Esophagus muscularis mucosa (tissue), 4 donors: ENCODE data around the gene GEMIN7. TPM values are rescaled to one million over a fixed set of nuclear protein-coding genes. Genes with fewer than 3 reads are reported as not detected.

ENCODE experiments used
- DNase-seq: peaks from one replicate; pipeline ENCODE4 v3.0.0-alpha.2; 2017; ENCODE audit errors: extremely low spot score
- H3K27ac ChIP-seq, 4 donors: fragments of 200-600 bp; sonication (generic); replicated peaks in 1 of 4; 1 replicate in 3 of 4; 2 replicates in 1 of 4; pipeline ENCODE4 v1.5.1; 2016 to 2019; ENCODE audit warnings: mild to moderate bottlenecking in 1 of 4
- H3K27me3 ChIP-seq, 4 donors: fragments of 200-600 bp; sonication (generic); one replicate each; pipeline versions ENCODE4 v1.5.1 to v1.6.0; 2016 to 2019
- H3K36me3 ChIP-seq, 4 donors: fragments of 200-600 bp; sonication (generic); one replicate each; pipeline ENCODE4 v1.5.1; 2016 to 2019
- H3K4me1 ChIP-seq, 4 donors: fragments of 200-600 bp; sonication (generic); one replicate each; pipeline ENCODE4 v1.5.1; 2016 to 2019
- H3K4me3 ChIP-seq, 4 donors: fragments of 200-600 bp; sonication (generic); 1 replicate in 2 of 4; 2 replicates in 2 of 4; pipeline ENCODE4 v1.5.1; 2016 to 2019; ENCODE audit warnings: mild to moderate bottlenecking in 4 of 4, moderate library complexity in 1 of 4
- H3K9me3 ChIP-seq, 4 donors: fragments of 200-600 bp; sonication (generic); 1 replicate in 3 of 4; 2 replicates in 1 of 4; pipeline ENCODE4 v1.5.1; 2016 to 2019
- EP300 ChIP-seq: sonication (generic); formaldehyde crosslinking; IDR thresholded peaks from one replicate; pipeline ENCODE4 v1.6.1; 2017; ENCODE audit warnings: antibody characterized with exemption
- POLR2A ChIP-seq: fragments of 450-650 bp; IDR thresholded peaks from one replicate; pipeline ENCODE4 v1.6.1; 2017; ENCODE audit warnings: antibody characterized with exemption, moderate library complexity, mild to moderate bottlenecking, low read depth
- POLR2AphosphoS5 ChIP-seq, 2 donors: sonication (generic); formaldehyde crosslinking; IDR thresholded peaks; one replicate each; pipeline ENCODE4 v1.6.1; 2017; ENCODE audit warnings: antibody characterized with exemption in 2 of 2
- WGBS: methylation state at CpG from one replicate; pipeline ENCODE4 v1.1.5; 2018; 5-methylcytosine and 5-hydroxymethylcytosine counted together
- intact Hi-C: fragments of 100-400 bp; cut with DNase I; formaldehyde crosslinking; loops from one replicate; pipeline ENCODE4 v1.15.1; 2023
- total RNA-seq, 4 donors: library from RNA; depleted of rRNA; stranded (reverse); fragments of >200 nt; gene quantifications; one replicate each; pipeline versions ENCODE4 v1.1.0 to v1.2.1, GENCODE V29; 2016
- TF ChIP-seq, protein P1 (sequence below), 3 experiments: fragments of 200-600 bp in 2 of 3; fragments of 450-650 bp in 1 of 3; sonication (generic) in 2 of 3; IDR thresholded peaks; one replicate each; pipeline ENCODE4 v1.5.1; 2017 to 2019; ENCODE audit warnings: antibody characterized with exemption in 3 of 3, mild to moderate bottlenecking in 2 of 3, moderate library complexity in 1 of 3

The GEMIN7 gene
- total RNA-seq, 4 donors from 2014 or later = 12.3 to 19.1 (median 15.3) TPM

DNA sequence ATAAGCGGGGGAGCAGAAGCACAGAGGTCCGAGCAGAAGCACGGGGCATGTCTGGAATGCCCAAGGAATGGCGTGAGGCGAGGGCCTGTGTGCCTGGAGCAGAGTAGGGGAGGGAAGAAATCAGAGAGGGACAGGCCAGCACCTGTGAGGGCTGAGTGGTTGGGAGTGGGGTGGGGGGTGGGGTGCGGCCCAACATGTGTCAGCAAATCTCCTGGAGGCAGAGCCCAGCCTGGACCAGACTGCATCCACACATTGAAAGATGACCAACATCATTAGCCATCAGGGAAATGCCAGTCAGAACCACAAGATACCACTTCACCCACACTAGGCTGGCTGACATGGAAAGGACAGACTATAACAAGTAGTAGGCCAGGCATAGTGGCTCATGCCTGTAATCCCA lies 29.0 kb upstream of the GEMIN7 start:
- H3K4me3 ChIP-seq = no peak overlapping the region
- intact Hi-C loops = no loop called here
- H3K4me1 ChIP-seq = peaks cover 38 to 73% (median 58%) of the 10 kb centered on the region in 4 donors
- no peak for DNase-seq
- 87% methylated on average over 6 of the region's 6 CpGs for WGBS
- H3K9me3 ChIP-seq = no peaks in the 10 kb centered on the region
- no peak for TF ChIP-seq EP300
- TF ChIP-seq POLR2AphosphoS5 (IDR thresholded peaks at IDR 0.05) = no peak
- no peak for TF ChIP-seq POLR2A
- TF ChIP-seq, protein P1, sequence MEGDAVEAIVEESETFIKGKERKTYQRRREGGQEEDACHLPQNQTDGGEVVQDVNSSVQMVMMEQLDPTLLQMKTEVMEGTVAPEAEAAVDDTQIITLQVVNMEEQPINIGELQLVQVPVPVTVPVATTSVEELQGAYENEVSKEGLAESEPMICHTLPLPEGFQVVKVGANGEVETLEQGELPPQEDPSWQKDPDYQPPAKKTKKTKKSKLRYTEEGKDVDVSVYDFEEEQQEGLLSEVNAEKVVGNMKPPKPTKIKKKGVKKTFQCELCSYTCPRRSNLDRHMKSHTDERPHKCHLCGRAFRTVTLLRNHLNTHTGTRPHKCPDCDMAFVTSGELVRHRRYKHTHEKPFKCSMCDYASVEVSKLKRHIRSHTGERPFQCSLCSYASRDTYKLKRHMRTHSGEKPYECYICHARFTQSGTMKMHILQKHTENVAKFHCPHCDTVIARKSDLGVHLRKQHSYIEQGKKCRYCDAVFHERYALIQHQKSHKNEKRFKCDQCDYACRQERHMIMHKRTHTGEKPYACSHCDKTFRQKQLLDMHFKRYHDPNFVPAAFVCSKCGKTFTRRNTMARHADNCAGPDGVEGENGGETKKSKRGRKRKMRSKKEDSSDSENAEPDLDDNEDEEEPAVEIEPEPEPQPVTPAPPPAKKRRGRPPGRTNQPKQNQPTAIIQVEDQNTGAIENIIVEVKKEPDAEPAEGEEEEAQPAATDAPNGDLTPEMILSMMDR (IDR thresholded peaks at IDR 0.05) = no peak
- H3K27ac ChIP-seq = peak overlapping the region in 2 of 4 donors; percentile 20 to 48
- peaks cover 36 to 69% (median 51%) of the 10 kb centered on the region in 4 donors for H3K36me3 ChIP-seq
- H3K27me3 ChIP-seq = no peaks in the 10 kb centered on the region

DNA sequence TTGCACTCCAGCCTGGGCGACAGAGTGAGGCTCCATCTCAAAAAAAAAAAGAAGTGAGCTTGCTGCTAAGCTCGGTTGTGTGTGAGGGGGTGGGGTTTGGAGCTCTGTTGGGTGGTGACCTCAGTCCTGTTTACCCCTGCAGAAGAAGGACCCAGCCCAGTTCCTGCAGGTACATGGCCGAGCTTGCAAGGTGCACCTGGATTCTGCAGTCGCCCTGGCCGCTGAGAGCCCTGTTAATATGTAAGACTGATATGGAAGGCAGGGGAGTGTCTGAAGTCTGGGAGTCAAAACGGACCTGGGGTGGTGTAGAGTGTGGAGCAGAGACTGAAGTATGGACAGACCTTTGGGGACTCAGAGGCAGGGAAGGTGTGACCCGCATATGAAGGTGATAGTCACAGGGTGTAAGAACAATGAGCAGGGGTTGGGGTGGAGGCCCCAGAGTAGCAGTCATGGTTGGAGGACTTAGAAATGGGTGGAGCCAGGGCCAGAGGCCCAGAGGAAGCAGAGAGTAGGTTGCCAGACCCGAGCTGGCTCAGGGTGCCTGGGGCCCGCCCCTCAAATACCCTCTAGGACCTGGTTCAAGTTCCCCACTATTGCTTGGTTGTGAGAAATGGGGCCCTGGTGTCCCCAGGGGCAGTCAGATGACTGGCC lies 27.0 kb upstream of the GEMIN7 start:
- Histone ChIP-seq H3K27ac (no peak overlapping the region), H3K4me3 (no peak overlapping the region), H3K9me3 (no peaks in the 10 kb centered on the region), H3K36me3 (peaks cover 42 to 69% (median 56%) of the 10 kb centered on the region in 4 donors), H3K27me3 (no peaks in the 10 kb centered on the region), H3K4me1 (peaks cover 20 to 52% (median 37%) of the 10 kb centered on the region in 4 donors)
- no peak for DNase-seq
- WGBS = 71% methylated on average over 9 of the region's 9 CpGs
- no peak for TF ChIP-seq POLR2A
- TF ChIP-seq EP300 = no peak
- no peak for TF ChIP-seq POLR2AphosphoS5 (IDR thresholded peaks at IDR 0.05)
- TF ChIP-seq, protein P1 (IDR thresholded peaks at IDR 0.05) = no peak
- intact Hi-C loops = no loop called here

DNA sequence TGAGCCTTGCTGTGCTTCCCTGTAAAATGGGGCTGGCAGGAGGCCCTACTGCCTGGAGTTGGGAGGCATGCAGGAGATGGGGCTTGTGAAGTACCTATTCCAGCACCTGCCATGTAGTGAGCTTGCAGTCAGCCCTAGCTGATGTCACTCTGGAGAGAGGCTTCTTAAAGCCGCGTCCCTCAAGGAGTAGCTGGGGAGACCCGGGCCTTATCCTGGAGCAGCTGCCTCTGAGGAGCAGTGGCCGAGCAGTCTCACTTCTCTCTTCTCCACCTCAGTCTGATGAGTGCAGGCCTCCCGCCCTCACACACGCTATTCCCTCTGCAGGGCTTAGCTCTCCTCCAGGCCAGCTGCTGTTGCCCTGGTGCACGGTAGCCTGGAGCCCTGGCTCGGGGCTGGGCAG lies 22.2 kb upstream of the GEMIN7 start:
- 88% methylated on average over 5 of the region's 8 CpGs for WGBS
- Histone ChIP-seq H3K4me3 (no peak overlapping the region), H3K27ac (no peak overlapping the region), H3K27me3 (no peaks in the 10 kb centered on the region), H3K4me1 (peaks cover 0 to 7% (median 4%) of the 10 kb centered on the region in 4 donors), H3K36me3 (peaks cover 89 to 100% (median 99%) of the 10 kb centered on the region in 4 donors), H3K9me3 (no peaks in the 10 kb centered on the region)
- TF ChIP-seq POLR2AphosphoS5 (IDR thresholded peaks at IDR 0.05) (no peak), POLR2A (no peak)
- TF ChIP-seq, protein P1 (IDR thresholded peaks at IDR 0.05) = no peak
- intact Hi-C loops = no loop called here
- DNase-seq = no peak

DNA sequence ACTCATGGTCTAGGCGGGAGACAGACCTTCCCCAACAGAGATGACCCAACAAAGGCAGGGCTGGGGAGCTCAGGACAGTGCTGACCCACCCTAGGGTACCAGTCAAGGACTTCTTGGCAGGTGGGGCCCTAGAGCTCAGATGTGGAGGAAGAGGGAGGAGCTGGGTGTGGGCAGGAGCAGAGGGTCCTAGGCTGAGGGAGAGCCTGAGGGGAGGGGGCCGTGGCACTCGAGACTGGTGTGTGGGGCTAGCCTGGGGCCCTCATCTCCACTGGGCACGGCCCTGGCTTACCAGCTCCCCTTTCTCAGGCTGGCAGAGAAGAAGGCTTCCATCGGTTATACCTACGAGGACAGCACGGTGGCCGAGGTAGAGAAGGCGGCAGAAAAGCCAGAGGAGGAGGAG lies 21.6 kb upstream of the GEMIN7 start:
- Histone ChIP-seq H3K9me3 (no peaks in the 10 kb centered on the region), H3K4me1 (peaks cover 0 to 1% (median under 1%) of the 10 kb centered on the region in 4 donors), H3K4me3 (no peak overlapping the region), H3K27ac (no peak overlapping the region), H3K27me3 (no peaks in the 10 kb centered on the region), H3K36me3 (peaks cover 91 to 100% (median 100%) of the 10 kb centered on the region in 4 donors)
- TF ChIP-seq POLR2AphosphoS5 (IDR thresholded peaks at IDR 0.05) (no peak), POLR2A (no peak), EP300 (no peak)
- TF ChIP-seq, protein P1 (IDR thresholded peaks at IDR 0.05) = no peak
- DNase-seq = no peak
- intact Hi-C loops = no loop called here
- 80% methylated on average over 9 of the region's 9 CpGs for WGBS
